Endothelial cell of umbilical vein (primary cell): ENCODE data around the gene PLXDC2. TPM values are rescaled to one million over a fixed set of nuclear protein-coding genes. Genes with fewer than 3 reads are reported as not detected.

Experiments used
- BruUV-seq: library from RNA; stranded (reverse); fragments of 400-500 nt; replicated peaks from 2 replicates; lab custom pipeline; 2021; lab: Mats Ljungman, UMichigan
- CTCF ChIA-PET: fragments of 300-600, 350-600 bp; sonication (Branson Sonifier 250); formaldehyde crosslinking; loops from one replicate; lab custom pipeline; 2021; ENCODE audit warnings: antibody characterized with exemption, inconsistent platforms; lab: Charles Lee
- POLR2A ChIA-PET: fragments of 300-600, 350-600 bp; sonication (Branson Sonifier 250); formaldehyde crosslinking; loops from one replicate; lab custom pipeline; 2021; ENCODE audit warnings: antibody characterized with exemption, inconsistent platforms; lab: Charles Lee
- DNase-seq: peaks from one replicate; pipeline ENCODE4 v3.0.0-alpha.2; 2011; ENCODE audit warnings: low read depth, low spot score
- FAIRE-seq: peaks from 2 replicates; lab custom pipeline; 2011; peaks lifted over from hg19 to GRCh38; lab: Jason Lieb, UNC
- H2AFZ ChIP-seq: 2 replicates; pipeline ENCODE4 v1.6.0; 2012; ENCODE audit warnings: low read depth, low read length, control low read depth, inconsistent platforms
- H3K27ac ChIP-seq: 2 replicates; pipeline ENCODE4 v1.5.1; 2011; ENCODE audit warnings: low read depth, mild to moderate bottlenecking, control low read depth, low read length, moderate library complexity; ENCODE audit not compliant: insufficient read depth
- H3K27me3 ChIP-seq, 2 experiments: 2 replicates each; pipeline versions ENCODE4 v1.6.0 to v1.6.1; 2011; ENCODE audit warnings: low read length in 2 of 2, mixed read lengths in 1 of 2; ENCODE audit not compliant: control insufficient read depth in 2 of 2, insufficient read depth in 2 of 2
- H3K36me3 ChIP-seq, 2 experiments: 2 replicates in 1 of 2; 3 replicates in 1 of 2; pipeline ENCODE4 v1.5.1; 2011; ENCODE audit warnings: low read length in 2 of 2, mild to moderate bottlenecking in 1 of 2, moderate library complexity in 1 of 2; ENCODE audit not compliant: control insufficient read depth in 2 of 2, insufficient read depth in 2 of 2; ENCODE audit errors: extremely low read depth in 1 of 2
- H3K4me1 ChIP-seq: 3 replicates; pipeline ENCODE4 v1.5.1; 2011; ENCODE audit warnings: mild to moderate bottlenecking, low read length; ENCODE audit not compliant: control insufficient read depth, insufficient read depth; ENCODE audit errors: extremely low read depth
- H3K4me2 ChIP-seq: 2 replicates; pipeline ENCODE4 v1.6.1; 2011; ENCODE audit warnings: low read length, control low read depth, mixed read lengths; ENCODE audit not compliant: insufficient read depth
- H3K4me3 ChIP-seq, 3 experiments: fragments of 200-600 bp in 1 of 3; sonication (generic), shearing (Covaris generic) in 1 of 3; replicated peaks in 1 of 3; 2 replicates each; pipeline ENCODE4 v1.5.1; 2011 to 2016; ENCODE audit warnings: control low read depth in 3 of 3, low read length in 3 of 3, mild to moderate bottlenecking in 2 of 3, inconsistent platforms in 1 of 3, low read depth in 1 of 3, moderate library complexity in 1 of 3; ENCODE audit not compliant: insufficient read depth in 1 of 3
- H3K79me2 ChIP-seq: 2 replicates; pipeline ENCODE4 v1.6.0; 2012; ENCODE audit warnings: low read length, inconsistent platforms; ENCODE audit not compliant: control insufficient read depth, insufficient read depth
- H3K9ac ChIP-seq: replicated peaks from 2 replicates; pipeline ENCODE3; 2011; ENCODE audit warnings: low read length, control low read depth; ENCODE audit not compliant: insufficient read depth; ENCODE audit errors: extremely low read depth
- H3K9me1 ChIP-seq: replicated peaks from 3 replicates; pipeline ENCODE4 v1.6.0; 2011; ENCODE audit warnings: mild to moderate bottlenecking, low read length; ENCODE audit not compliant: control insufficient read depth, insufficient read depth; ENCODE audit errors: extremely low read depth
- H3K9me3 ChIP-seq: replicated peaks from 2 replicates; pipeline ENCODE4 v1.5.1; 2012; ENCODE audit warnings: low read length, inconsistent platforms; ENCODE audit not compliant: control insufficient read depth, insufficient read depth
- H4K20me1 ChIP-seq: replicated peaks from 2 replicates; pipeline ENCODE3; 2011; ENCODE audit warnings: mild to moderate bottlenecking, low read length; ENCODE audit not compliant: control insufficient read depth, insufficient read depth; ENCODE audit errors: extremely low read depth
- CTCF ChIP-seq, 2 donors: IDR thresholded peaks; 1 replicate in 1 of 2; 2 replicates in 1 of 2; pipeline ENCODE4 v1.5.1; 2011; ENCODE audit warnings: low read length in 2 of 2, mild to moderate bottlenecking in 2 of 2, moderate library complexity in 2 of 2, control low read depth in 1 of 2, inconsistent platforms in 1 of 2, low read depth in 1 of 2; ENCODE audit not compliant: insufficient read depth in 1 of 2; ENCODE audit errors: extremely low read depth in 1 of 2
- EZH2 ChIP-seq: IDR thresholded peaks from 2 replicates; pipeline ENCODE4 v1.6.1; 2012; ENCODE audit warnings: borderline replicate concordance, low read depth, mild to moderate bottlenecking, moderate library complexity, low read length, inconsistent platforms; ENCODE audit not compliant: severe bottlenecking
- FOS ChIP-seq: IDR thresholded peaks from 2 replicates; pipeline ENCODE4 v1.6.1; 2011; ENCODE audit warnings: mild to moderate bottlenecking, low read length, moderate library complexity, borderline replicate concordance; ENCODE audit not compliant: insufficient read depth
- GATA2 ChIP-seq: IDR thresholded peaks from 2 replicates; pipeline ENCODE4 v1.7.0; 2011; ENCODE audit warnings: low read depth, mild to moderate bottlenecking, moderate library complexity, mixed read lengths, low read length; ENCODE audit not compliant: insufficient read length, insufficient read depth
- JUN ChIP-seq: IDR thresholded peaks from 2 replicates; pipeline ENCODE4 v1.6.1; 2011; ENCODE audit warnings: borderline replicate concordance, low read depth; ENCODE audit not compliant: insufficient read length, insufficient read depth
- MAX ChIP-seq: IDR thresholded peaks from 2 replicates; pipeline ENCODE4 v1.6.1; 2011; ENCODE audit not compliant: insufficient read depth, insufficient read length
- MYC ChIP-seq: IDR thresholded peaks from one replicate; pipeline ENCODE4 v1.6.1; 2011; ENCODE audit warnings: mild to moderate bottlenecking, low read depth, low read length
- POLR2A ChIP-seq: IDR thresholded peaks from 2 replicates; pipeline ENCODE4 v1.6.1; 2012; ENCODE audit warnings: low read depth, mild to moderate bottlenecking, control low read depth, low read length
- POLR2AphosphoS5 ChIP-seq: IDR thresholded peaks from 2 replicates; pipeline ENCODE4 v1.6.1; 2012; ENCODE audit warnings: low read depth, mild to moderate bottlenecking, control low read depth, low read length, moderate library complexity; ENCODE audit not compliant: insufficient read depth
- dilution Hi-C: fragments of 300-500 bp; cut with MboI; formaldehyde crosslinking; loops from one replicate; pipeline ENCODE4 v1.15.0; 2019; ENCODE audit warnings: low sequenced_read_pairs; ENCODE audit not compliant: extremely low pct_ligation_motif_present
- intact Hi-C: fragments of 100-400 bp; cut with micrococcal nuclease; formaldehyde crosslinking; loops from one replicate; pipeline ENCODE4 v1.10.0; 2022
- polyA plus RNA-seq, 4 experiments: library from polyadenylated mRNA; depleted of rRNA in 3 of 4; stranded (reverse) in 3 of 4; unstranded in 1 of 4; fragments of >200 nt; gene quantifications; 2 replicates each; pipeline versions ENCODE4 v1.2.1 to v1.2.3, GENCODE V29; 2011 to 2012; ENCODE audit warnings: missing spikeins in 1 of 4
- total RNA-seq: library from RNA; stranded (reverse); gene quantifications from 2 replicates; pipeline ENCODE4 v1.2.3, GENCODE V29; 2021

Gene PLXDC2
- total and polyA plus RNA-seq, 2 donors (not counting 3 experiments of a cell fraction or from before 2014, with no cell fraction given): 0.32 to 1.2 TPM

- BruUV-seq: no TSS peak
- no peak overlapping the region for H3K4me3 ChIP-seq
- H3K79me2 ChIP-seq: no peaks in the 10 kb centered on the region
- intact Hi-C loops (no loop called here), dilution Hi-C loops (no loop called here)
- FAIRE-seq: no peak
- no peak overlapping the region for H3K9ac ChIP-seq
- H3K36me3 ChIP-seq: no peaks in the 10 kb centered on the region
- no peak overlapping the region for H2AFZ ChIP-seq
- H3K4me1 ChIP-seq: no peaks in the 10 kb centered on the region
- no peak overlapping the region for H3K27ac ChIP-seq
- no peaks in the 10 kb centered on the region for H4K20me1 ChIP-seq
- CTCF ChIA-PET: no interaction called here
- H3K4me2 ChIP-seq: no peak overlapping the region
- no peak for DNase-seq
- H3K27me3 ChIP-seq: no peaks in the 10 kb centered on the region
- TF ChIP-seq JUN: no peak
- TF ChIP-seq POLR2A: no peak
- no peak for TF ChIP-seq MYC
- TF ChIP-seq GATA2: no peak
- no peak for TF ChIP-seq FOS
- no peak for TF ChIP-seq POLR2AphosphoS5
- TF ChIP-seq CTCF (IDR thresholded peaks at IDR 0.05; ENCODE audit: extremely low read depth in 1 of 2, insufficient read depth in 1 of 2, low read depth in 1 of 2, low read length in 2 of 2): no peak
- no peak for TF ChIP-seq MAX
- TF ChIP-seq EZH2: no peak
- H3K9me3 ChIP-seq: no peaks in the 10 kb centered on the region
- H3K9me1 ChIP-seq: no peaks in the 10 kb centered on the region
- POLR2A ChIA-PET: no interaction called here
These were observed 341.1 kb downstream of the PLXDC2 start for GRCh38 chr10:20157314-20157713.
